Memory B cell (primary cell): ENCODE data around the gene SP6.

Experiments used
- ATAC-seq: fragments of 150-1000 bp; cut with Tn5 transposase; 2 replicates; pipeline ENCODE4 v1.10.0; 2021; ENCODE audit warnings: low read depth, mild to moderate bottlenecking, moderate library complexity
- DNase-seq, 2 donors: peaks; one replicate each; pipeline ENCODE4 v3.0.0; 2022; ENCODE audit warnings: low spot score in 2 of 2
- H3K27ac Mint-ChIP-seq: one replicate; pipeline ENCODE4 v1.8.0; 2022; ENCODE audit warnings: mild to moderate bottlenecking, moderate library complexity, mixed read lengths
- H3K27me3 Mint-ChIP-seq: one replicate; pipeline ENCODE4 v1.8.0; 2022; ENCODE audit warnings: mixed read lengths
- H3K36me3 Mint-ChIP-seq: one replicate; pipeline ENCODE4 v1.8.0; 2022; ENCODE audit warnings: mild to moderate bottlenecking, mixed read lengths
- H3K4me1 Mint-ChIP-seq: one replicate; pipeline ENCODE4 v1.8.0; 2022; ENCODE audit warnings: mixed read lengths
- H3K4me3 Mint-ChIP-seq: one replicate; pipeline ENCODE4 v1.8.0; 2022; ENCODE audit warnings: mild to moderate bottlenecking, moderate library complexity, mixed read lengths
- H3K9me3 Mint-ChIP-seq: one replicate; pipeline ENCODE4 v1.8.0; 2022; ENCODE audit warnings: mixed read lengths

Gene SP6

GRCh38 chr17:47872651-47873161 lies 21.7 kb upstream of the SP6 start:
- H3K27ac Mint-ChIP-seq, result no peak overlapping the region
- H3K4me1 Mint-ChIP-seq, result peaks cover 5% of the 10 kb centered on the region
- ATAC-seq (no peak), DNase-seq (no peak)
- H3K36me3 Mint-ChIP-seq, result peaks cover 3% of the 10 kb centered on the region
- peaks cover 30% of the 10 kb centered on the region for H3K27me3 Mint-ChIP-seq
- H3K9me3 Mint-ChIP-seq, result no peaks in the 10 kb centered on the region
- no peak overlapping the region for H3K4me3 Mint-ChIP-seq

DNA sequence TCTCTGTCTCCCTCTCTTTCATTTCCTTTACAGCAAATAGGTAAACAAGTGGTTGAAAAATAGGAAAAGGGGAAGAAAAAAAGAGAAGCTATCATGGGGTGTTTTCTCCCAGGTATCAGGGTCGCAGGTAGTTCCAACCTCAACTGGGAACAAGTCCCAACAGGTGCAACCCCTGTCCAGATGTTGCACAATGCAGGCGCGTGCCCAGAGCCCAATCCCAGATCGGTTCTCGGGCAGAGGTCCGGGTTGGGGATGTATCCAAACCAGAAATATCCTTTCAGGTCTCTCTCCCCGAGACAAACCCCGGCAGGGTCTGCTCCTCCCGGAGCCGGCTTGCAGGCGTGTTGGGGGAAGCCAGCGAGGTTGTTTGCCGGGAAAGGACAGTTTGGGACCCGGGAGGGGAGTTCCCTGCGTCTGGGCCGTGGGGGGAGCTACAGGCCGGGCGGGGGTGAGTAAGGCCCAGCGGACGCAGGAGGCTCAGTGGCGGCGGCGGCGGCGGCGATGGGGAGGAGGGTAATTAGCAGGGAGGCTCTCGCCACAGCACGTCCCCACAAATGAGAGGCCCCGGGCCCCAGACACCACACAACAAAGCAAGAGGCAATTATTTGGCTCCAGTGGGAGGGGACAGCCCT lies 21.2 kb upstream of the SP6 start:
- Mint-ChIP-seq H3K36me3 (peaks cover 3% of the 10 kb centered on the region), H3K4me1 (peaks cover 5% of the 10 kb centered on the region), H3K27ac (no peak overlapping the region), H3K9me3 (no peaks in the 10 kb centered on the region), H3K27me3 (peaks cover 31% of the 10 kb centered on the region), H3K4me3 (no peak overlapping the region)
- ATAC-seq (no peak), DNase-seq (no peak)

- Mint-ChIP-seq H3K4me3 (no peak overlapping the region), H3K27ac (no peak overlapping the region), H3K36me3 (peaks cover 3% of the 10 kb centered on the region), H3K27me3 (peaks cover 33% of the 10 kb centered on the region), H3K4me1 (peaks cover 5% of the 10 kb centered on the region), H3K9me3 (no peaks in the 10 kb centered on the region)
- DNase-seq (no peak), ATAC-seq (no peak)
Observed at GRCh38 chr17:47871048-47871447, 20.1 kb upstream of the SP6 start.

GRCh38 chr17:47870056-47870455 lies 19.1 kb upstream of the SP6 start:
- ATAC-seq (no peak), DNase-seq (no peak)
- no peak overlapping the region for H3K27ac Mint-ChIP-seq
- H3K36me3 Mint-ChIP-seq, result no peaks in the 10 kb centered on the region
- no peaks in the 10 kb centered on the region for H3K9me3 Mint-ChIP-seq
- no peak overlapping the region for H3K4me3 Mint-ChIP-seq
- peaks cover 5% of the 10 kb centered on the region for H3K4me1 Mint-ChIP-seq
- peaks cover 31% of the 10 kb centered on the region for H3K27me3 Mint-ChIP-seq

DNA sequence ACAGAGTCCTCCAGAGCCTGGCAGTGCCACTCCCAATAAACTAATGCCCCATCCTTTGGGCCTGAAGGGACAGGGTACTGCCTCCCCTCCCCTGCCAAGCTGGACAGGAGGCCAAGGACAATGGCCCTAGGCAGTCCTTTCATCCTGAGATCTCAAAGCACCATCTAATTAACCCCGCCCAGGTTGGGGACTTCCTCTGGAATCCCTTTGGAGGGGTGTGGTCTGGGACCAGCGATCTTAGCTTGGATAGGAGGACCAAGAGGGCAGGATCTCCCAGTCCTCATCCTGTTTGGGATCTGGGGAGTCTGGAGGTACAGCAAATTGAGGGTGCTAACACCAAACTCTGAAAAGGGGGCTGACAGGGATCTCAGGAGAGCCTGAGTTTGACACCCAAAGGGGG lies 18.2 kb upstream of the SP6 start:
- H3K9me3 Mint-ChIP-seq, result no peaks in the 10 kb centered on the region
- peaks cover 5% of the 10 kb centered on the region for H3K4me1 Mint-ChIP-seq
- no peak overlapping the region for H3K4me3 Mint-ChIP-seq
- peaks cover 28% of the 10 kb centered on the region for H3K27me3 Mint-ChIP-seq
- DNase-seq, result no peak
- H3K36me3 Mint-ChIP-seq, result no peaks in the 10 kb centered on the region
- no peak for ATAC-seq
- no peak overlapping the region for H3K27ac Mint-ChIP-seq

- H3K36me3 Mint-ChIP-seq, result no peaks in the 10 kb centered on the region
- H3K4me3 Mint-ChIP-seq, result no peak overlapping the region
- H3K27me3 Mint-ChIP-seq, result peaks cover 25% of the 10 kb centered on the region
- DNase-seq (no peak), ATAC-seq (no peak)
- H3K4me1 Mint-ChIP-seq, result no peaks in the 10 kb centered on the region
- H3K27ac Mint-ChIP-seq, result no peak overlapping the region
- H3K9me3 Mint-ChIP-seq, result no peaks in the 10 kb centered on the region
Observed at GRCh38 chr17:47867813-47868533, 17.0 kb upstream of the SP6 start.

DNA sequence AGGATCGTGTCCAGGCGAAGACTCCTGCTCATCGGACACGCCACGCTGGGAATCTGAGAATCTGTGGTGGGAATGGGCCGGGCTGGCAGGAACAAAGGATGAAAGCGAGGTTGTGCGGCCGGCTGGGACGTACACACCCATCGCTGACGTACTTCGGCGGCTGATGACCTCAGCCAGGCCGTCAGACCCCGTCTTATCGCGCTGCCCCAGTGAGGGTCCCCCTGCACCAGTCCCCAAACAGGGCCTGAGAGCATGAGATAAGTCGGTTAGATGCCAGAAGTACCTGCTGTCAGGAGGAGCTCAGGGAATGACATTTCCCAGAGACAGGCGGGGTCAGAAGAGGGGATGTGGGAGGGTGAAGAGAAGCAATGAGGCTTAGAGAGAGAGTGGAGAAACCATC lies 16.0 kb upstream of the SP6 start:
- ATAC-seq, result no peak
- Mint-ChIP-seq H3K9me3 (no peaks in the 10 kb centered on the region), H3K36me3 (no peaks in the 10 kb centered on the region), H3K27ac (no peak overlapping the region), H3K4me3 (no peak overlapping the region), H3K27me3 (peaks cover 25% of the 10 kb centered on the region), H3K4me1 (no peaks in the 10 kb centered on the region)
- DNase-seq, result no peak

GRCh38 chr17:47864791-47865216 lies 13.8 kb upstream of the SP6 start:
- ATAC-seq, result no peak
- no peaks in the 10 kb centered on the region for H3K4me1 Mint-ChIP-seq
- no peaks in the 10 kb centered on the region for H3K36me3 Mint-ChIP-seq
- peaks cover 17% of the 10 kb centered on the region for H3K27me3 Mint-ChIP-seq
- H3K27ac Mint-ChIP-seq, result no peak overlapping the region
- H3K4me3 Mint-ChIP-seq, result no peak overlapping the region
- DNase-seq, result no peak
- H3K9me3 Mint-ChIP-seq, result no peaks in the 10 kb centered on the region

GRCh38 chr17:47862621-47863440 lies 11.9 kb upstream of the SP6 start:
- DNase-seq, result no peak
- peaks cover 28% of the 10 kb centered on the region for H3K27me3 Mint-ChIP-seq
- ATAC-seq, result no peak
- no peaks in the 10 kb centered on the region for H3K9me3 Mint-ChIP-seq
- no peaks in the 10 kb centered on the region for H3K36me3 Mint-ChIP-seq
- H3K27ac Mint-ChIP-seq, result no peak overlapping the region
- no peak overlapping the region for H3K4me3 Mint-ChIP-seq
- no peaks in the 10 kb centered on the region for H3K4me1 Mint-ChIP-seq

GRCh38 chr17:47860386-47860785 lies 9.4 kb upstream of the SP6 start:
- H3K9me3 Mint-ChIP-seq, result no peaks in the 10 kb centered on the region
- H3K27ac Mint-ChIP-seq, result no peak overlapping the region
- ATAC-seq (no peak), DNase-seq (no peak)
- no peaks in the 10 kb centered on the region for H3K4me1 Mint-ChIP-seq
- peaks cover 30% of the 10 kb centered on the region for H3K27me3 Mint-ChIP-seq
- no peaks in the 10 kb centered on the region for H3K36me3 Mint-ChIP-seq
- H3K4me3 Mint-ChIP-seq, result no peak overlapping the region

DNA sequence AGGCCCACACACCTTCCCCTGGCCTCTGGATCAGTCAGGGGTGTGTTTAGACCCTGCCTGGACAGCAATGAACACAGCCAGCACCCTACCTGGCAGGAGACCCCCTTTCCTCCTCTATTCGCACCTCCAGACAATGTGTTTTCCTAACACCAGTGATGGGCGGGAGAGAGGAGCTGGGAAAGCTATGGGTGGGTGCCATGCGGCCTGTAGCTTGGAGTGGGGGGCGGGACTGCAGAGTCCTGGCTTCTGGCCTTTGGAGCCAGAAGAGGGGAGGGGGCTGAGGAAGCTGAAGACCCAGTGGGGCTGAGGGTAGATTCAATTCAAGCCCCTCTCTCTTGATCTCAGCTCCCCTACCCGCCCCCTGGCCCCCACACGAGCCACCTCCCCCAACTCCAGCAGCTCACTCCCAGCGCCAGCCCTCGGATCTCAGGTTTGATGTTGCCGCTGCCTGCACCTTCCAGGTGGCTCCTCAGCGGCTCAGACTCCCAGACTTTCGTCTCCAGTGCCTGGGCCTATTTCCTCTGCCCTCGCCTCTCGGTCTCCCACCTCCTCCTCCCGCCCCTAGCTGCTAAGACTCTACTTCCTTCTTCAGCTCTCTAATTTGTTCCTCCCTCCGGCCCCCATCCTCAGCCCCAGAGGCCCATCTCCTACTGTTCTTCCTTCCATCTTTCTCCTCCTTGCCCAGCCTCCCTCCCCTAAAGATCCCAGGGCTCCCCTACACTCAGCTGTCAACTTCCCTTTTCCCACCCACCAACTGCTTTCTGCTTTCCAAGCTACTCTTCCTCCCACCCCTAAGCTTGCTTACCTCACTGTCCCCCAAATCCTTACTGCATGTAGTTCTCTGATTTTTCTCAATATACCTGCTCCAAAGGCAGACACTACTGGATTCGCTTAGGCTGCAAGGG lies 6.8 kb upstream of the SP6 start:
- DNase-seq, result no peak
- no peak for ATAC-seq
- Mint-ChIP-seq H3K36me3 (no peaks in the 10 kb centered on the region), H3K4me1 (no peaks in the 10 kb centered on the region), H3K27ac (no peak overlapping the region), H3K4me3 (no peak overlapping the region), H3K9me3 (no peaks in the 10 kb centered on the region), H3K27me3 (peaks cover 29% of the 10 kb centered on the region)

GRCh38 chr17:47856830-47857229 lies 5.9 kb upstream of the SP6 start:
- Mint-ChIP-seq H3K36me3 (no peaks in the 10 kb centered on the region), H3K9me3 (no peaks in the 10 kb centered on the region), H3K27ac (no peak overlapping the region), H3K4me1 (peaks cover 7% of the 10 kb centered on the region), H3K4me3 (no peak overlapping the region), H3K27me3 (peaks cover 36% of the 10 kb centered on the region)
- DNase-seq (no peak), ATAC-seq (no peak)

DNA sequence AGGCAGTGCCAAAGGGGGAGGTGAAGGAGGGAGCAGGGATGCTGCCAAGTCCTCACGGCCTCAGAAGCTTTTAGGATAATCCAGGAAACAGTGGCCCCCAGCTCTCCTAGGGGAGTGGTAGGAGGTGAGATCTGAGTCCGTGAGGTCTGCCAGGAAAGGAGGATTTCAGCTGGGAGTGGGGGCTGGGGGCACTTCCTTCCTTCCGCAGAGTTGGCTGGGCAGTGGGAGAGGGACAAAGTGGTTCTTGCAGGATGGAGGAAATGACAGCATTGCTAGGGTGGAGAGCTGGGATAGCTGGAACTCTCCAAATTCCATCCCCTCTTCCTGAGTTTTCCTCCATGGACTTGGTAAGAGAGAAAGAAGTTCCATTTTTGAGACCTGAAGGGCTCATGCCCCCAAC lies 4.8 kb upstream of the SP6 start:
- DNase-seq (no peak), ATAC-seq (no peak)
- Mint-ChIP-seq H3K4me1 (peaks cover 10% of the 10 kb centered on the region), H3K36me3 (no peaks in the 10 kb centered on the region), H3K9me3 (no peaks in the 10 kb centered on the region), H3K27ac (no peak overlapping the region), H3K4me3 (no peak overlapping the region), H3K27me3 (peaks cover 39% of the 10 kb centered on the region)
